ENCODE data around the gene TMEM132D. TPM values are rescaled to one million over a fixed set of nuclear protein-coding genes. Genes with fewer than 3 reads are reported as not detected.

The TMEM132D gene
- total RNA-seq, 1 experiment from 2014 or later = 1.4 TPM

DNA sequence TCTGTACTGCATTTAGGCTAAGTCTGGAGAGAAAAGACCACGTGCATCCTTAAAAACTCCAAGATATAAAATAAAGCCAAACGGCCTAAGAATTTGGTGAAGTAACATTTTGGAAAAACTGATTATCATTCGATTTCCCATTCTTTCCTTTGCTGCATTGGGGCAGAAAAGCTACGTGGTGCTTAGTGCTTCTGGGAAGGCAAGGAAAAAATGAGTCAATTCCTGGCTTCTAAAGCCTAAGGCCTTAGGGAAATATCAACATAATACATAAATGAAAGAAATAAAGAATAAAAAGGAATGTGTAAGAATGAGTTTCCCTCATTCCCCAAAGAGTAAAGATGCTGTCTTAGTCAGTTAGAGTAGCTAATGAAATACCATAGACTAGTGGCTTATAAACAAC lies 530.1 kb downstream of the TMEM132D start (continued):
- TF ChIP-seq, protein P1, sequence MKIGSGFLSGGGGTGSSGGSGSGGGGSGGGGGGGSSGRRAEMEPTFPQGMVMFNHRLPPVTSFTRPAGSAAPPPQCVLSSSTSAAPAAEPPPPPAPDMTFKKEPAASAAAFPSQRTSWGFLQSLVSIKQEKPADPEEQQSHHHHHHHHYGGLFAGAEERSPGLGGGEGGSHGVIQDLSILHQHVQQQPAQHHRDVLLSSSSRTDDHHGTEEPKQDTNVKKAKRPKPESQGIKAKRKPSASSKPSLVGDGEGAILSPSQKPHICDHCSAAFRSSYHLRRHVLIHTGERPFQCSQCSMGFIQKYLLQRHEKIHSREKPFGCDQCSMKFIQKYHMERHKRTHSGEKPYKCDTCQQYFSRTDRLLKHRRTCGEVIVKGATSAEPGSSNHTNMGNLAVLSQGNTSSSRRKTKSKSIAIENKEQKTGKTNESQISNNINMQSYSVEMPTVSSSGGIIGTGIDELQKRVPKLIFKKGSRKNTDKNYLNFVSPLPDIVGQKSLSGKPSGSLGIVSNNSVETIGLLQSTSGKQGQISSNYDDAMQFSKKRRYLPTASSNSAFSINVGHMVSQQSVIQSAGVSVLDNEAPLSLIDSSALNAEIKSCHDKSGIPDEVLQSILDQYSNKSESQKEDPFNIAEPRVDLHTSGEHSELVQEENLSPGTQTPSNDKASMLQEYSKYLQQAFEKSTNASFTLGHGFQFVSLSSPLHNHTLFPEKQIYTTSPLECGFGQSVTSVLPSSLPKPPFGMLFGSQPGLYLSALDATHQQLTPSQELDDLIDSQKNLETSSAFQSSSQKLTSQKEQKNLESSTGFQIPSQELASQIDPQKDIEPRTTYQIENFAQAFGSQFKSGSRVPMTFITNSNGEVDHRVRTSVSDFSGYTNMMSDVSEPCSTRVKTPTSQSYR (CRISPR knock-in tag; IDR thresholded peaks at IDR 0.05) = no peak
- TF ChIP-seq ZNF121 (CRISPR knock-in tag; IDR thresholded peaks at IDR 0.05) = no peak
- no peak for TF ChIP-seq NR3C1 (CRISPR knock-in tag; conservative IDR thresholded peaks at IDR 0.05; ENCODE audit: low read depth)
- TF ChIP-seq SMAD3 (CRISPR knock-in tag; IDR thresholded peaks at IDR 0.05; ENCODE audit: borderline replicate concordance) = no peak

DNA sequence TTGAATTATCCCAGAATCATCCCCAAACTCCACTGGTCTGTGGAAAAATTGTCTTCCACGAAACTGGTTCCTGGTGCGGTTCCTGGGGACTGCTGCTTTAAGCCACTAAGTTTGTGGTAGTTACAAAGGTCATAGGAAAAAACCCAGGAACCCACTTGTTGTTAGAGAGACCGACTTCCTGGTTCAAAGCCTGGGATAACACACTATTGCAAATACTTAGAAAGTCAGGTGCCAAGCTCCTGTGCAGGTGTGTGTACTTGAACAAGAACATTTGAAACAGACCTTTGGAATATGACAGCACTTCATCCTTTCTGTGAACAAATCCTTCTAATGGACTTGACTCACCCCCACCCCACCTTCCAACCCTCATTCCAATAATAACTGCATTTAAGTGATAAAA lies 530.9 kb downstream of the TMEM132D start:
- DNase-seq (ENCODE audit: low spot score) (no peak), ATAC-seq (no peak)
- peaks cover 59% of the 10 kb centered on the region for H3K36me3 Mint-ChIP-seq
- H3K9me3 Mint-ChIP-seq = peaks cover 64% of the 10 kb centered on the region
- peaks cover 6% of the 10 kb centered on the region; the same call in 1 of the 2 replicates for H3K27me3 Mint-ChIP-seq (ENCODE audit: low read depth)
- no peak overlapping the region for H3K27ac Mint-ChIP-seq
- POLR2A ChIA-PET = no interaction called here
- no peaks in the 10 kb centered on the region for H3K4me1 Mint-ChIP-seq
- CTCF ChIA-PET = no interaction called here
- no peak for TF ChIP-seq CREM (CRISPR knock-in tag; IDR thresholded peaks at IDR 0.05)
- no peak for TF ChIP-seq TP53 (CRISPR knock-in tag; IDR thresholded peaks at IDR 0.05)
- TF ChIP-seq, protein P2, sequence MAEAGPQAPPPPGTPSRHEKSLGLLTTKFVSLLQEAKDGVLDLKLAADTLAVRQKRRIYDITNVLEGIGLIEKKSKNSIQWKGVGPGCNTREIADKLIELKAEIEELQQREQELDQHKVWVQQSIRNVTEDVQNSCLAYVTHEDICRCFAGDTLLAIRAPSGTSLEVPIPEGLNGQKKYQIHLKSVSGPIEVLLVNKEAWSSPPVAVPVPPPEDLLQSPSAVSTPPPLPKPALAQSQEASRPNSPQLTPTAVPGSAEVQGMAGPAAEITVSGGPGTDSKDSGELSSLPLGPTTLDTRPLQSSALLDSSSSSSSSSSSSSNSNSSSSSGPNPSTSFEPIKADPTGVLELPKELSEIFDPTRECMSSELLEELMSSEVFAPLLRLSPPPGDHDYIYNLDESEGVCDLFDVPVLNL (CRISPR knock-in tag; IDR thresholded peaks at IDR 0.05; ENCODE audit: borderline replicate concordance, low read depth) = no peak
- no peak for TF ChIP-seq GRHL2 (CRISPR knock-in tag; IDR thresholded peaks at IDR 0.05; ENCODE audit: insufficient replicate concordance, severe bottlenecking)
- TF ChIP-seq ZNF138 (CRISPR knock-in tag; conservative IDR thresholded peaks at IDR 0.05) = no peak
- TF ChIP-seq, protein P3, sequence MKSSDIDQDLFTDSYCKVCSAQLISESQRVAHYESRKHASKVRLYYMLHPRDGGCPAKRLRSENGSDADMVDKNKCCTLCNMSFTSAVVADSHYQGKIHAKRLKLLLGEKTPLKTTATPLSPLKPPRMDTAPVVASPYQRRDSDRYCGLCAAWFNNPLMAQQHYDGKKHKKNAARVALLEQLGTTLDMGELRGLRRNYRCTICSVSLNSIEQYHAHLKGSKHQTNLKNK (CRISPR knock-in tag; IDR thresholded peaks at IDR 0.05) = no peak
- no peak for TF ChIP-seq ELF4 (CRISPR knock-in tag; IDR thresholded peaks at IDR 0.05; ENCODE audit: low read depth)
- TF ChIP-seq, protein P4, sequence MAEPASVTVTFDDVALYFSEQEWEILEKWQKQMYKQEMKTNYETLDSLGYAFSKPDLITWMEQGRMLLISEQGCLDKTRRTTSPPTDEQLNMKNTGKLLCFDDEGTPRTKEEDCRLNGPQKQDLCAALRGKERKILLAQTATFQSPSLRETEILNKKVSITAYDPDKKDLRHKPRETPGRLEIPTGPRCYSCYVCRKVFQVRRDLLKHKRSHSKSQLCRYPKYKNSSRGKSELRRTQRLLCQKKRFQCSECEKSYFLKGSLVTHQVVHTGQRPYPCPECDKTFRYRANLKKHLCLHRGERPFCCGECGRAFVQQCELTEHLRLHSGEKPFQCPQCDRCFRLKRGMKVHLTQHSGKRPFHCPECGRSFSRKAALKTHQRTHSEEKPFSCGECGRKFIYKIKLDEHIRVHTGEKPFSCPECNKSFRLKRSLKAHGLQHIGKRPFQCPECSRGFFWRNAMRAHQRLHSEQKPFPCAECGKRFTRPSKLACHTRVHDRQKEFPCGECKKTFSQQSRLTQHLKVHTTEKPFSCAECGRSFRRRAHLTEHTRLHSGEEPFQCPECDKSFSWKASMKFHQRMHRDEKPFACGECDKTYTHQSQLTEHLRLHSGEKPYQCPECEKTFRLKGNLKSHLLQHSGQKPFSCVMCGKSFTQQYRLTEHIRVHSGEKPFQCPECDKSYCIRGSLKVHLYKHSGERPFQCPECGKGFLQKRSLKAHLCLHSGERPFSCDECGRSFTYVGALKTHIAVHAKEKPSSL (CRISPR knock-in tag; conservative IDR thresholded peaks at IDR 0.05) = no peak
- TF ChIP-seq, protein P5, sequence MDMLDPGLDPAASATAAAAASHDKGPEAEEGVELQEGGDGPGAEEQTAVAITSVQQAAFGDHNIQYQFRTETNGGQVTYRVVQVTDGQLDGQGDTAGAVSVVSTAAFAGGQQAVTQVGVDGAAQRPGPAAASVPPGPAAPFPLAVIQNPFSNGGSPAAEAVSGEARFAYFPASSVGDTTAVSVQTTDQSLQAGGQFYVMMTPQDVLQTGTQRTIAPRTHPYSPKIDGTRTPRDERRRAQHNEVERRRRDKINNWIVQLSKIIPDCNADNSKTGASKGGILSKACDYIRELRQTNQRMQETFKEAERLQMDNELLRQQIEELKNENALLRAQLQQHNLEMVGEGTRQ (CRISPR knock-in tag; IDR thresholded peaks at IDR 0.05) = no peak
- no peak for TF ChIP-seq ZNF232 (CRISPR knock-in tag; IDR thresholded peaks at IDR 0.05)
- no peak overlapping the region for H3K4me3 Mint-ChIP-seq

DNA sequence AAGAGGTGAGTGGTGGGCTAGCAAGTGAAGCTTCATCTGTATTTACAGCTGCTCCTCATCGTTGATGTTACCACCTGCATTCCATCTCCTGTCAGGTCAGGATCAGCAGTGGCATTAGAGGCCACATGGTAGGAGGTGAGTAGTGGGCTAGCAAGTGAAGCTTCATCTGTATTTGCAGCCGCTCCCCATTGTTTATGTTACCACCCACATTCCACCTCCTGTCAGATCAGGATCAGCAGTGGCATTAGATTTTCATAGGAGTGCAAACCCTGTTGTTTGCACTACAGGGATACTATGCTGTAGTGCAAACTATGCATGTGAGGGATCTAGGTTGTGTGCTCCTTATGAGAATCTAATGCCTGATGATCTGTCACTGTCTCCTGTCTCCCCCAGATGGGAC lies 531.5 kb downstream of the TMEM132D start:
- ATAC-seq = no peak
- peaks cover 4% of the 10 kb centered on the region; the same call in 1 of the 2 replicates for H3K27me3 Mint-ChIP-seq (ENCODE audit: low read depth)

More for the DNA sequence above, 531.5 kb downstream of the TMEM132D start:
- POLR2A ChIA-PET = no interaction called here
- no peak for DNase-seq (ENCODE audit: low spot score)
- H3K9me3 Mint-ChIP-seq = peaks cover 60% of the 10 kb centered on the region
- H3K27ac Mint-ChIP-seq = no peak overlapping the region
- peaks cover 56% of the 10 kb centered on the region for H3K36me3 Mint-ChIP-seq
- no peaks in the 10 kb centered on the region for H3K4me1 Mint-ChIP-seq
- H3K4me3 Mint-ChIP-seq = no peak overlapping the region
- CTCF ChIA-PET = no interaction called here
- TF ChIP-seq OVOL2 (CRISPR knock-in tag; IDR thresholded peaks at IDR 0.05; ENCODE audit: borderline replicate concordance) (no peak), ZNF121 (CRISPR knock-in tag; IDR thresholded peaks at IDR 0.05) (no peak), ZNF416 (CRISPR knock-in tag; IDR thresholded peaks at IDR 0.05) (no peak), CREM (CRISPR knock-in tag; IDR thresholded peaks at IDR 0.05) (no peak)
- TF ChIP-seq, protein P6, sequence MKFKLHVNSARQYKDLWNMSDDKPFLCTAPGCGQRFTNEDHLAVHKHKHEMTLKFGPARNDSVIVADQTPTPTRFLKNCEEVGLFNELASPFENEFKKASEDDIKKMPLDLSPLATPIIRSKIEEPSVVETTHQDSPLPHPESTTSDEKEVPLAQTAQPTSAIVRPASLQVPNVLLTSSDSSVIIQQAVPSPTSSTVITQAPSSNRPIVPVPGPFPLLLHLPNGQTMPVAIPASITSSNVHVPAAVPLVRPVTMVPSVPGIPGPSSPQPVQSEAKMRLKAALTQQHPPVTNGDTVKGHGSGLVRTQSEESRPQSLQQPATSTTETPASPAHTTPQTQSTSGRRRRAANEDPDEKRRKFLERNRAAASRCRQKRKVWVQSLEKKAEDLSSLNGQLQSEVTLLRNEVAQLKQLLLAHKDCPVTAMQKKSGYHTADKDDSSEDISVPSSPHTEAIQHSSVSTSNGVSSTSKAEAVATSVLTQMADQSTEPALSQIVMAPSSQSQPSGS (CRISPR knock-in tag; IDR thresholded peaks at IDR 0.05; ENCODE audit: borderline replicate concordance, low read depth) = no peak
- TF ChIP-seq, protein P5 (CRISPR knock-in tag; IDR thresholded peaks at IDR 0.05) = no peak
- TF ChIP-seq, protein P2 (CRISPR knock-in tag; IDR thresholded peaks at IDR 0.05; ENCODE audit: borderline replicate concordance, low read depth) = no peak
- TF ChIP-seq, protein P7, sequence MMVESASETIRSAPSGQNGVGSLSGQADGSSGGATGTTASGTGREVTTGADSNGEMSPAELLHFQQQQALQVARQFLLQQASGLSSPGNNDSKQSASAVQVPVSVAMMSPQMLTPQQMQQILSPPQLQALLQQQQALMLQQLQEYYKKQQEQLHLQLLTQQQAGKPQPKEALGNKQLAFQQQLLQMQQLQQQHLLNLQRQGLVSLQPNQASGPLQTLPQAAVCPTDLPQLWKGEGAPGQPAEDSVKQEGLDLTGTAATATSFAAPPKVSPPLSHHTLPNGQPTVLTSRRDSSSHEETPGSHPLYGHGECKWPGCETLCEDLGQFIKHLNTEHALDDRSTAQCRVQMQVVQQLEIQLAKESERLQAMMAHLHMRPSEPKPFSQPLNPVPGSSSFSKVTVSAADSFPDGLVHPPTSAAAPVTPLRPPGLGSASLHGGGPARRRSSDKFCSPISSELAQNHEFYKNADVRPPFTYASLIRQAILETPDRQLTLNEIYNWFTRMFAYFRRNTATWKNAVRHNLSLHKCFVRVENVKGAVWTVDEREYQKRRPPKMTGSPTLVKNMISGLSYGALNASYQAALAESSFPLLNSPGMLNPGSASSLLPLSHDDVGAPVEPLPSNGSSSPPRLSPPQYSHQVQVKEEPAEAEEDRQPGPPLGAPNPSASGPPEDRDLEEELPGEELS (CRISPR knock-in tag; IDR thresholded peaks at IDR 0.05) = no peak

Measured in WTC11 (cell line).